ENCODE data around the gene BEST3. TPM values are rescaled to one million over a fixed set of nuclear protein-coding genes. Genes with fewer than 3 reads are reported as not detected.

Gene BEST3
- polyA plus RNA-seq = under 1 TPM in 2 of 3 donors, not detected in 1; 0.04 to 0.24 TPM

- WGBS, 3 donors = 73 to 87% (median 83%) methylated on average over 12 of the region's 12 CpGs
- no peak within 1 kb of the TSS for H3K27ac ChIP-seq (ENCODE audit: low read depth, low read length)
These were observed at the start of gene BEST3 for GRCh38 chr12:69698769-69699540. Gene BEST3 (minus strand): TSS chr12:69699303. CDS start chr12:69697798, 1,505 bp downstream.

DNA sequence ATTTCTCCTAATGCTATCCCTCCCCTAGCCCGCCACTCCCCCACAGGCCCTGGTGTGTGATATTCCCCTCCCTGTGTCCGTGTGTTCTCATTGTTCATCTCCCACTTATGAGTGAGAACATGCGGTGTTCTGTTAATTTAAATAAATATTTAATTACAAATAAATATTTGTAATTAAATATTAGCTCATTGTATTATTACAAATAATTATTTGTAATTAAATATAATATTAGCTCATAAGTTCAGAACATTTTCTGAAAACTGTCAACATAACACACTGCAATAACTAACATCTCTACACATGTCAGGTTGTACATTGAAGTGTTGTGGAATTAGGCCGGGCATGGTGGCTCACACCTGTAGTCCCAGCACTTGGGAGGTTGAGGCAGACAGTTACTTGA, 45.0 kb upstream of the BEST3 start:
- WGBS, 3 donors = 82 to 93% (median 92%) methylated on average over 4 of the region's 4 CpGs
- no peak overlapping the region for H3K27ac ChIP-seq (ENCODE audit: low read depth, low read length)

DNA sequence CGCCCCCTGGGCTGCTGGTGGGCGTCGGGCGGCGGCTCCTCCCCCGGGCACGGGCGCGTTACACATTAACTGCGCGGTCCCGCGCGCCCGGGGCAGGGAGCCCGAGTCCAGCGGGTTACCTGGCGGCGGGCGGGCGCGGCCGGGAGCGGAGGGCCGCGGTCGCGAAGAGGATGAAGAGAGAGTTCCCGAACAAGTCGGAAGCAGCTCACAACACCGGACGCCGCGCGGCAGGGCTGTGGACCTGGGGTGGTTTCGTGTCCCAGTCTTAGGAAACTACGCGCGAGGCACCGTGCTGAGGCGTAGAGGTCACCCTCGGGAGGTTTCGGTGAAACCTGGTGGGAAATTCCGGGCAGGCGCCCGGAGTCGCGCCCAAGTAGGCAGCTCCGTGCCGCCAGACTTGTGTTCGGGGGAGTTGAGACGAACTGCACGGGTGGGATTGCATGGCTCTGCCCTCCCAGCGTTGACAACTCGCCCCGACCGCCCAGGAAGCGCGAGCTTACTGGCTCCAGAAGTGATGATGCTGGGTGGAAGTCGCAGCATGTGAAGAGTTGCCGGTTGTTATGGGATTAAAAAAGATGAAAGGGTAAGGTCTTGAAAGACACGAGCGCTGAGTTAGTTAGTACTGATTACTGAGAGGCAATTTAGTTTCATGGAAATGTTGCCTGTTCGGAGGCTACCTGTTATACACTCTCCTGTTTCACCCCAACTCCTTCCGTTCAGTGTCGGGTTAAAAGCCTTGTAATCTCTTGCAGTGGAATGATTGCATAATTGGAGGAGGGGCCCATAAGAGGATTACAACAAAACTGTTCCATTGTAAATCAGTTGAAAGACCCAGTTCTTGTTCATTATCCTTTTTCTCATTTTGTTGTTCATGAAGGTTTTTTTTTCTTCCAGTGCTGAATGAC, 40.4 kb upstream of the BEST3 start:
- 0 to 1% (median 0%) methylated on average over 47 to 66 of the region's 66 CpGs for WGBS, 3 donors
- H3K27ac ChIP-seq (ENCODE audit: low read depth, low read length) = no peak overlapping the region

DNA sequence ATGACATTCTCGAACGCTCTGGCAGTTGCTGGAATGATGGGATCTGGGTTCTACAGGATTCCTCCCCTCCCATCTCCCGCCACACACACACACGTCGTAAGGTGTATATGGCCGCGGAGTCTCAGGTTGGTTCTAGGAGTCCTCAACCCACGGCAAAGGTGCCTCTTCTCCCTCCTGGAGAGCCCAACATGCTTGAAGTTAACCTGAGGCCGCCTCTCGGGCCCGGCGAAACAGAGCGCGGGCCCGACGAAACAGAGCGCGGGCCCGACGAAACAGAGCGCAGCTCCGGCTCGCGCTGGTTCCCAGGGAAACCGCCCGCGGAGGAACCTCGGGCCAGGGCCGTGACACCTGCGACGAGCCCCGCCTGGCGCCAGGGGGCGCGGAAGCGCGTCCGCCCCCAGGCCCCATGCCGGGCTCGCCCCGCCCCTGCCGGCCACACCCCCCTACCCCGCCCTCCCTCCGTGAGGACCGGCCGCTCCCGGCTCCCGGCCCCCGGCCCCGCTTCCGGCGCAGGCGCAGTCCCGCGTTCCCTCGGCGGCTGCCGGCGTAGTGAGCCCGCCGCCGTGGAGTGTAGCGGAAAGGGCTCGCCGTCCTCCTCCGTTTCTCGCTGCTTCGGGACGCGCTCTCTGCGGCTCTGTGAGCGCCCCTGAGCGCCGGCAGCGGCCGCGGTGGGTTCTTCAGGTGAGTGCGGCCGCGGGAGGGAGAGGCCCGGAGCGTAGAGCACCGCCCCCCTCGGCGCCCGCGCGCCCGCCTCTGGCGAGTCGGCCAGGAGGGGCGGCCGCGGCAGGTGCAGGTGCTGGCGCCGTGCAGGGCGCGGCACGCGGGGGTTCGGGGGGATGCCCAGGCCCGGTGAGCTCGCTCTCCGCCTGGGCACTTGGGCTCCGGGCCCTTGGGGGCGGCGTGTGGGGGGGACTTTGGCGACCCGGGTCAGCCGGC, 39.5 kb upstream of the BEST3 start, which contains the start of gene RAB3IP:
Gene RAB3IP, plus strand, starts transcription at position 510 of the 936 bp plus-strand sequence. CDS start 16,549 bp downstream, outside the sequence.
- no peak within 1 kb of the TSS for H3K27ac ChIP-seq (ENCODE audit: low read depth, low read length)
- WGBS, 3 donors = 1 to 2% (median 1%) methylated on average over 90 to 108 of the region's 110 CpGs

DNA sequence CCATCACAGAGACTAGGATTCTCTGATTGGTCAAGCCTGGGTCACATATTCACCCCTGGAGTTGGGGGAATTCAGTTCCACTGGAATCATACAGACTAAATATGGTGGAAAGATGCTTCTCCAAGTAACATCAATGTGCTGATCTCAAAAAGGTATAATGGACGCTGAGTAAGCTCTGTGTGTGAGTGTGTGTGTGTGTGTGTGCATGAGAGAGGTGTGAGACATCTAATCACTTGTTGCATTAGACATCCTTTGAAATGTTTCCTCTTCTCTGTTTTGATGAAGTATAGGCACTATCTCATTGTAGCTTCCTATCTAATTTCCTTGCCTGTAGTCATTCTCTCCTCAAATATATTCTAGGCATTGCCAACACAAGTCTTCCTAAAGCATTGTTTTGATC, 34.5 kb upstream of the BEST3 start:
- H3K27ac ChIP-seq (ENCODE audit: low read depth, low read length) = no peak overlapping the region
- 74 to 79% (median 76%) methylated on average over 1 of the region's 1 CpG for WGBS, 3 donors

GRCh38 chr12:69732088-69732487, 33.0 kb upstream of the BEST3 start:
- WGBS, 3 donors = 55 to 83% (median 69%) methylated on average over 1 of the region's 1 CpG
- H3K27ac ChIP-seq (ENCODE audit: low read depth, low read length) = no peak overlapping the region

DNA sequence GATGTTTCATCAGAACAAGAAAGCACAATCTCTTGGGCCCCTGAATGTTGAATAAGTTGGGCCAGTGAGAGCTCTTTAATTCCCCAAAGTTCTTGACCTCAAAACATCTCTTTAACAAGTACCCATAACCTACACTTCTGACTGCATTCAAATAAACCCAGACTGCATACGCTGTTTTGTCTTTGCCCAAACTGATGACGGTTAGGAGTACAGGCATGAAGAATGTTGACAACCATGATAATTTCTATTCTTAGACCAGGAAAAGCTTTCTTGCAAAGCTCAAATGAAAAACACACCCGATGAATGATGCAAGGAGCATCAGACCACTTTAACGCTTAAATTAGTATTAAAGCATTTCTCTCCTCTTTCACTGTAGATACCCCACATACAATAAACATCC, 27.8 kb upstream of the BEST3 start:
- H3K27ac ChIP-seq (ENCODE audit: low read depth, low read length) = no peak overlapping the region
- 83 to 93% (median 88%) methylated on average over 4 of the region's 4 CpGs for whole genome bisulfite sequencing, 3 donors

GRCh38 chr12:69720750-69721149, 21.6 kb upstream of the BEST3 start:
- WGBS, 3 donors = 59 to 77% (median 75%) methylated on average over 3 of the region's 3 CpGs
- H3K27ac ChIP-seq (ENCODE audit: low read depth, low read length) = no peak overlapping the region

DNA sequence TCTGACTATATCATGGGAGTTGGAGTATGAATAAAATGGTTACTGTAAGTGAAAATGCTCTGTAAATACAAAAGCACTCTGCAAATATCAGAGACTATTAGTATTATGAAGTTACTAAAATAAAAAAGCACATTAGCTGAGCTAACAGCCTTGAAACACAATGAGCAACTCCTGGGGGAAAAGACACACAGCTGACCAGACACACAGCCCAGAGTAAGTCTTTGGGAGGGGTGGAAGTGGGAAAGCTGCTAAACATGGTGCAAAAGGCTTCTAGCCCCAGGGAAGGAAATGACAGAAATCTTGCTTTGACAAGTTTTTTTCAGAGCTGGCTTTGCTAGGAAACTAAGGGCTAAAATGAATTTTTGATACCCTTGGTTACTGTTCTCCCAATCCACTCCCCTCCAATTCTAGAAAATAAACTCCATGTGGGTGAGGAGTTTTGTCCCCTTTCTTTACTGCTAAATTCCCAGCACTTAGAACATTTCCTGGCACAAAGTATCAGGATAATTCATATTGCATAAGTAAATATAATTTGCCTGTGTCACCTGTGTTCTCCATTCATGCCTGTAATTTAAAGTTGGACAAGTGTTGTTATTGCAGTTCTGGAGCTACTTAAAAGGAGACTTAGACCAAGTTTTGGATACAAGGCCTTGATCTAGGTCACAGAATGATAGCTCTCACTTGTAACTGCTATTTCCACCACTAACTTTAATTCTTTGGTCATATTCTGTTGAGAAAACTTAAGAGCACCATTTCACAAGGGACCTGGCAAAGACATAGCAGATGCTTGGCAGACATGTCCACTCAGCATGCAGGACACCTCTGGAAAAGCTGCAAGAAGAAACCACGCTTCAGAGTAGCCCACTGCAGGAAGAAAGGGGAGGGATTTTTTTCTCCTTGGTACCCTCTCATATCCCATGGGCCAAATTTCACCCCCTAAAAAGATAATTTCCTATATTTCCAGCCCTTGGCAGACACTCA, 20.5 kb upstream of the BEST3 start:
- WGBS, 3 donors = 21 to 91% (median 37%) methylated on average over 1 of the region's 1 CpG

GRCh38 chr12:69714542-69714941, 15.4 kb upstream of the BEST3 start:
- WGBS, 3 donors = 82 to 86% (median 85%) methylated on average over 3 of the region's 3 CpGs
- no peak overlapping the region for H3K27ac ChIP-seq (ENCODE audit: low read depth, low read length)

More for the DNA sequence above, 20.5 kb upstream of the BEST3 start:
- H3K27ac ChIP-seq (ENCODE audit: low read depth, low read length) = no peak overlapping the region

DNA sequence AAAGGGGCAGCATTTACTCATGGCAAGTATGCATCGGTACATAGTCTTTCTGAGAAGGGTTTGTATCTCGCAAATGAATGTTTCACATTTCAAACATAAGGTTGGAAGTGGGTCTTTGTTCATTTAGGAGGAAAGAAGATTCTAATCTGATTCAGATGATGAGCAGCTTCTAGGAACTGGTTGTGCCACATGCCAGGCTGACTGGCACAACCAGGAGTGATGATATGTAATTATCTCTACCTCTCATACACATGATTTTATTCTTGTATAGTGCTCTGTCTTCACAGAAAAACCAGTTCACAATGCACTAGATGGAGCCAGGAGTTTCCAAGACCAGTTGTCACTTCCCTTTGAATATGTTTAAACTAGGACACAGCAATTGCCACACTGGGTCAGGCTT, 13.7 kb upstream of the BEST3 start:
- 95 to 98% (median 95%) methylated on average over 2 of the region's 2 CpGs for WGBS, 3 donors
- H3K27ac ChIP-seq (ENCODE audit: low read depth, low read length) = no peak overlapping the region

DNA sequence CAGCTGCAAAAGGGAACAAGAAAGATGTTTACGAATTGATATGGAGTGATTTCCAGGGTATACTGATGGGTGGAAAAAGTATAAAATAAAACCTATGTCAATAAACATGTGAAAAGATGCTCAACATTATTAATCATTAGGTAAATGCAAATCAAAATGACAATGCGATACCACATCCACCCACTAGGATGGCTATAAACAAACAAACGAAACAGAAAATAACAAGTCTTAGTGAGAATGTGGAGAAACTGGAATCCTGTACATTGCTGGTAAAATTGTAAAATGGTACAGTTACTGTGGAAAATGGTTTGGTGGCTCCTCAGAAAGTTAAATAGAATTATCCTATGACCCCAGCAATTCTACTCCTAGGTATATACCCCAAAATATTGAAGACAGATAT, 9.5 kb upstream of the BEST3 start:
- H3K27ac ChIP-seq (ENCODE audit: low read depth, low read length) = no peak overlapping the region
- WGBS, 3 donors = 88 to 96% (median 95%) methylated on average over 3 of the region's 3 CpGs

DNA sequence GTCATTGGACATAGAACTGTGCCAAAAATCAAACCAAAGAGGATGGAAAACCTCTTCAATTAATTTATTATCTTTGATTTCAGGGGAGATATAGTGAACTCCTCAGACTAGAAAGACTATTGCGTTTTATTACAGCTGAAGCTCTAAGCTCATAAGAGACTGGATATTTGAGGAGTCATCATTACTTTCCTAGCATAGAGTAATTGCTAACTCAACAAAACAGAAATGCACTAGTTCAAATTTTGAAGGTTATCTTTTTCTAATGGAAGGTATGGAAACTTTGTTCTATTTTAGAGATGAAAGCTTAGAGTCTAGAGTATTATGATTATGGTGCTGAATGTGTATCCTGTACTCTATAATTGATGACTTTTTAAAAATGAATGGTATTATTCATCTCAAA, 5.3 kb upstream of the BEST3 start:
- 0% methylated on average over 1 of the region's 1 CpG; no CpG with 5 or more reads in 1 of the 3 donors for WGBS, 3 donors
- H3K27ac ChIP-seq (ENCODE audit: low read depth, low read length) = no peak overlapping the region

- no peak overlapping the region for H3K27ac ChIP-seq (ENCODE audit: low read depth, low read length)
- WGBS, 3 donors = 60 to 67% (median 60%) methylated on average over 1 of the region's 1 CpG
These were observed 4.1 kb upstream of the BEST3 start for GRCh38 chr12:69703146-69703642.

DNA sequence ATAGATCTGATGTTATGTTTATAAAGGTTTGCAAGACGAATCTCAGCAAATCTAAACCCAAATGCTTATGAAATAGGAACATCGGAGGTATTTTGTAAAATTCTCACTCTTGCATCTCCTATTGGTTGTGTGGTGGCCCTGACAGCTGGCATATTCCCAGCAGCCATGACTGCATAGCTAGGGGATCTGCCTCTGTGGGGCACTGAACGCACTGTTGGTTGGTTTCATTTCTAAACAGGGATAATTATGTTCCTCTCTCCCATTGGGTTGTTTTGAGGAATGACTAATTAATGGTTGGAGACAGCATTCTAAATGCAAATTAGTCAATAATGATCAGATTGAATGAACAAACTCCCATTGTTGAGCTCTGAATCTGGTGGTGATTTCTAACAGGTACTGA, 2.7 kb upstream of the BEST3 start:
- H3K27ac ChIP-seq (ENCODE audit: low read depth, low read length) = no peak overlapping the region
- WGBS, 3 donors = 77 to 94% (median 89%) methylated on average over 3 of the region's 3 CpGs

DNA sequence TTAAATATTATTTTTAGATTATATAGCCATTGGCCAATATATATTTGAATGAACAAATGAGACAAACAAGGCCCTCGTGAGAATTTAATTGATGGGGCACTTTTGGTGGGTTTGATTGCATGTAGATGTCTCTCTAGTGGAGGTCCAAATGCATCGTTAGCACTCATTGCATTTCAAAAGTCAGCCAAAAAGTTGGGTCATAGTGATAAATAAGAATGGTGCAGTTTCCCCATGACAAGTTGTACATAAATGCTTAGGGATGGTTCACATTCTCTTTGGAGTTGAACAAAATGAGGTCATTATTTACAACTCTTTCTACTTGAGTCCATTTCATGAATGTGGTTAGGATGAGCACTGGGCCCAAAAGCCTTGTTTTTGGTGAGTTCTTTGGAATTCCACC, 1.0 kb downstream of the BEST3 start:
- H3K27ac ChIP-seq (ENCODE audit: low read depth, low read length) = no peak overlapping the region
- WGBS, 3 donors = 83 to 86% (median 86%) methylated on average over 2 of the region's 2 CpGs

DNA sequence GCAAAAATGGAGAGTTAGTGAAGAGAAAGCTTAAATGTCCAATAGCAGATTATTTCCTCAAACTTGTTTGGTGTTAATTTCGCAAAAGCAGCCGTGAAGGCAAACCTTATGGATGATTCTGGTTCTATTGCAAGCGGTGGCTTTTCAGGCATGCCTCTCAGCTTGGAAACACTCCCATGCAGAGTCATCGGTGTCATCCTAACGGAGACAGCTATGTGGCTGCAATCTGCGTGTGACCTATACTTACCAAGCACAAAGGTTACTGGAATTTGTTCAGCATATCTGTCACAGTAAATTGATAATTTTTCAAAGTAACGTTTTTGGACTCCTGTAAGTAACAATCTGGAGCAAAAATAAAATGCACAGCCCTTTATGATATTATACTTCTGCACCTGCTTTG, 5.0 kb downstream of the BEST3 start:
- no peak overlapping the region for H3K27ac ChIP-seq (ENCODE audit: low read depth, low read length)
- 66 to 70% (median 68%) methylated on average over 7 of the region's 7 CpGs for WGBS, 3 donors
